HEK293T (cell line): ENCODE results near the gene TMEM107.

Experiments
- CTCF ChIA-PET: fragments of 350-600 bp; formaldehyde crosslinking; extraction: SDS; loops from one replicate; lab custom pipeline; 2021; ENCODE audit warnings: antibody characterized with exemption, inconsistent platforms; lab: Yijun Ruan, JAX
- POLR2A ChIA-PET: fragments of 350-600 bp; formaldehyde crosslinking; extraction: SDS; loops from one replicate; lab custom pipeline; 2020; ENCODE audit warnings: antibody characterized with exemption, inconsistent platforms; lab: Yijun Ruan, JAX
- DNase-seq: peaks from one replicate; pipeline ENCODE4 v3.0.0; 2012; ENCODE audit warnings: mixed read lengths; ENCODE audit errors: extremely low spot score
- ARNT ChIP-seq: fragments of 450-650 bp; IDR thresholded peaks from 2 replicates; pipeline ENCODE4 v1.6.1; 2017; ENCODE audit warnings: mild to moderate bottlenecking
- BHLHE40 ChIP-seq: fragments of 450-650 bp; IDR thresholded peaks from 2 replicates; pipeline ENCODE4 v1.6.1; 2016; ENCODE audit warnings: mild to moderate bottlenecking, moderate library complexity, borderline replicate concordance
- CTBP1 ChIP-seq: fragments of 450-650 bp; IDR thresholded peaks from 2 replicates; pipeline ENCODE4 v1.6.1; 2016; ENCODE audit warnings: borderline replicate concordance
- ELF4 ChIP-seq: fragments of 450-650 bp; IDR thresholded peaks from 2 replicates; pipeline ENCODE4 v1.6.1; 2017; ENCODE audit warnings: antibody characterized with exemption
- FOXA1 ChIP-seq: fragments of 450-650 bp; IDR thresholded peaks from 2 replicates; pipeline ENCODE4 v1.6.1; 2016; ENCODE audit warnings: mild to moderate bottlenecking
- FOXK2 ChIP-seq: fragments of 450-650 bp; IDR thresholded peaks from 2 replicates; pipeline ENCODE4 v1.6.1; 2016; ENCODE audit warnings: mild to moderate bottlenecking
- FOXM1 ChIP-seq: fragments of 450-650 bp; IDR thresholded peaks from 2 replicates; pipeline ENCODE4 v1.6.1; 2017; ENCODE audit warnings: mild to moderate bottlenecking, borderline replicate concordance
- HDGF ChIP-seq: fragments of 450-650 bp; IDR thresholded peaks from 2 replicates; pipeline ENCODE4 v1.6.1; 2017; ENCODE audit warnings: antibody characterized with exemption, borderline replicate concordance
- L3MBTL2 ChIP-seq: fragments of 450-650 bp; conservative IDR thresholded peaks from 2 replicates; pipeline ENCODE4 v1.6.1; 2016; ENCODE audit warnings: mild to moderate bottlenecking
- LEF1 ChIP-seq: fragments of 450-650 bp; IDR thresholded peaks from 2 replicates; pipeline ENCODE4 v1.6.1; 2017; ENCODE audit warnings: mild to moderate bottlenecking, borderline replicate concordance
- NFRKB ChIP-seq: fragments of 450-650 bp; IDR thresholded peaks from 2 replicates; pipeline ENCODE4 v1.6.1; 2016; ENCODE audit warnings: mild to moderate bottlenecking, moderate library complexity
- PKNOX1 ChIP-seq: fragments of 450-650 bp; IDR thresholded peaks from 2 replicates; pipeline ENCODE4 v1.6.1; 2016
- SP1 ChIP-seq: fragments of 450-650 bp; IDR thresholded peaks from 2 replicates; pipeline ENCODE4 v1.6.1; 2017
- SUZ12 ChIP-seq: fragments of 450-650 bp; IDR thresholded peaks from 2 replicates; pipeline ENCODE4 v1.6.1; 2016; ENCODE audit warnings: mild to moderate bottlenecking
- TARDBP ChIP-seq: fragments of 450-650 bp; IDR thresholded peaks from 2 replicates; pipeline ENCODE4 v1.6.1; 2016
- ZNF384 ChIP-seq: fragments of 450-650 bp; IDR thresholded peaks from 2 replicates; pipeline ENCODE4 v1.6.1; 2016

TMEM107 gene

GRCh38 chr17:8133399-8133798, 42.8 kb downstream of the TMEM107 start:
- no peak for TF ChIP-seq FOXA1
- no peak for TF ChIP-seq NFRKB
- TF ChIP-seq ELF4, result no peak
- TF ChIP-seq CTBP1, result no peak
- TF ChIP-seq BHLHE40, result no peak
- TF ChIP-seq LEF1, result no peak
- no peak for TF ChIP-seq TARDBP
- TF ChIP-seq SUZ12, result no peak
- no peak for TF ChIP-seq PKNOX1
- no peak for TF ChIP-seq FOXM1
- no peak for TF ChIP-seq L3MBTL2
- TF ChIP-seq FOXK2, result no peak
- no peak for TF ChIP-seq HDGF
- TF ChIP-seq ZNF384, result no peak
- TF ChIP-seq SP1, result no peak
- TF ChIP-seq ARNT, result no peak
- CTCF ChIA-PET, result interaction anchor here (0.9 kb wide), 1 partner anchor 73 kb away, joined by 3 read pairs; no protein-coding TSS in a partner anchor
- POLR2A ChIA-PET, result interaction anchor here (0.7 to 2.0 kb wide), 3 partner anchors 21 to 40 kb away, joined by 3 to 6 read pairs (median 4); no protein-coding TSS in a partner anchor
- DNase-seq, result no peak

- TF ChIP-seq NFRKB, result no peak
- TF ChIP-seq PKNOX1, result no peak
- TF ChIP-seq ELF4, result no peak
- TF ChIP-seq BHLHE40, result no peak
- TF ChIP-seq FOXK2, result no peak
- TF ChIP-seq ZNF384, result no peak
- no peak for TF ChIP-seq TARDBP
- TF ChIP-seq CTBP1, result no peak
- TF ChIP-seq HDGF, result no peak
- no peak for TF ChIP-seq L3MBTL2
- TF ChIP-seq SP1, result no peak
- TF ChIP-seq FOXM1, result no peak
- TF ChIP-seq ARNT, result no peak
- no peak for TF ChIP-seq LEF1
- no peak for DNase-seq
- POLR2A ChIA-PET, result interaction anchor here (1.0 to 2.0 kb wide), 2 partner anchors 25 to 42 kb away, joined by 4 to 6 read pairs; no protein-coding TSS in a partner anchor
- CTCF ChIA-PET, result interaction anchor here (0.6 to 0.7 kb wide), 2 partner anchors 8 to 11 kb away, joined by 3 read pairs; partner anchors contain the start of gene HES7
Observed at GRCh38 chr17:8131844-8132441, 44.2 kb downstream of the TMEM107 start.

- no peak for TF ChIP-seq FOXK2
- CTCF ChIA-PET, result no interaction called here
- POLR2A ChIA-PET, result interaction anchor here (0.7 to 1.4 kb wide), 2 partner anchors 9 to 82 kb away, joined by 4 read pairs; partner anchors contain the start of gene AURKB
- no peak for DNase-seq
Observed at GRCh38 chr17:8128125-8128784, 47.9 kb downstream of the TMEM107 start.

GRCh38 chr17:8126491-8127066, 49.6 kb downstream of the TMEM107 start:
- POLR2A ChIA-PET, result interaction anchor here (0.9 to 2.1 kb wide), 10 partner anchors 11 to 169 kb away, joined by 3 to 13 read pairs (median 4); partner anchors contain the start of genes AURKB, CTC1, PFAS and SLC25A35
- TF ChIP-seq TARDBP, result no peak
- TF ChIP-seq FOXA1, result no peak
- no peak for TF ChIP-seq CTBP1
- no peak for TF ChIP-seq SUZ12
- TF ChIP-seq ARNT, result no peak
- TF ChIP-seq LEF1, result no peak
- TF ChIP-seq FOXM1, result no peak
- TF ChIP-seq ZNF384, result no peak
- no peak for TF ChIP-seq NFRKB
- no peak for DNase-seq
- CTCF ChIA-PET, result interaction anchor here (0.7 to 1.1 kb wide), 4 partner anchors 8 to 115 kb away, joined by 3 read pairs; no protein-coding TSS in a partner anchor

GRCh38 chr17:8125947-8126490, 50.2 kb downstream of the TMEM107 start:
- ChIA-PET POLR2A (interaction anchor here (0.9 to 2.1 kb wide), 8 partner anchors 11 to 169 kb away, joined by 3 to 13 read pairs (median 4); partner anchors contain the start of genes CTC1, PFAS, SLC25A35 and VAMP2), CTCF (interaction anchor here (0.7 to 1.1 kb wide), 2 partner anchors 47 to 115 kb away, joined by 3 read pairs; no protein-coding TSS in a partner anchor)
- TF ChIP-seq HDGF (no peak), L3MBTL2 (0 out of 2 replicates have a peak, but pooled peaks have one; percentile 25)
- no peak for DNase-seq
